Amniotic stem cell (primary cell): ENCODE measurements around the gene NEK9.
"Not testable (repeated sequence)": the region's sequence is repeated elsewhere in the genome, so short reads cannot be mapped to it uniquely, and the experiment has no call there.

Experiments
- DNase-seq: peaks from one replicate; lab custom pipeline; 2025; lab: John Stamatoyannopoulos, UW

NEK9 gene

GRCh38 chr14:75107186-75107585, 19.7 kb downstream of the NEK9 start:
- no peak for DNase-seq

GRCh38 chr14:75101491-75101890, 25.4 kb downstream of the NEK9 start:
- DNase-seq, result no peak

DNA sequence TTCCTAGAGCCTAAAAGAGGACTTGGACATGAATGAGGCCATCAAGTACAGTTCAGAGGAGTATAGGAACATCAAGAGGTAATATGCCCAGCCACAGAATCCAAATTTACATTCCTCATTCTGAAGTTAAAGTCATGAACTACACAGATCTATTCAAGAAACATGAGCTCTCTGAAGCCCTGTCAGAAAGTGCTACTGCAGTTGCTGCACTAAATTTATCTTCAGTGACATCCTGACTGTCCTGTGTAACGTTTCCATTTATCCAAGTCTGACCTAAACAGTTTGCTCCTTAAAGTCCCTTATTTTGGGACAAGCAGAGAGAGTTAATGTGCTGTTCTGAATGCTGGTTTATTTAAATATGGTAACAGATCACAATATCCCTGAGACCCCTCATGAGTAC, 28.2 kb downstream of the NEK9 start:
- no peak for DNase-seq

GRCh38 chr14:75098212-75098611, 28.6 kb downstream of the NEK9 start:
- no peak for DNase-seq

DNA sequence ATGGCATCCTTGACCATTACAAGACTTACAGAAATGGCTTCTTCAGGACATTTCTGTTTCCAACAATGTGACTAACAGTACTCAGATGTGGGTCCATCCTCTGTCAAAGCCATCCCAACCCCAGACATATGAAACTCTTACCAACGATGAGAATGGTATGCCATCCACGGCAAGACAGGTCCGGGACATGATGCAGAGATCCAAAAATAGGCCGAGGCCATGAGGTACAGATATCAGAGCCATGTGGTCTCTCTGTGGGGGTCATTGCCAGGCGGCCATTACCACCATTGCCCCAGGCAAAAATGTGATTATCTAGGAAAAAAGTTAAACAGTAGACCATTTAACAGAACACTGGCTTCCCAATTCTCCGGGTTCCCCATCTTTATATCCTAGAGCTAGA, 29.9 kb downstream of the NEK9 start:
- DNase-seq, result no peak

DNA sequence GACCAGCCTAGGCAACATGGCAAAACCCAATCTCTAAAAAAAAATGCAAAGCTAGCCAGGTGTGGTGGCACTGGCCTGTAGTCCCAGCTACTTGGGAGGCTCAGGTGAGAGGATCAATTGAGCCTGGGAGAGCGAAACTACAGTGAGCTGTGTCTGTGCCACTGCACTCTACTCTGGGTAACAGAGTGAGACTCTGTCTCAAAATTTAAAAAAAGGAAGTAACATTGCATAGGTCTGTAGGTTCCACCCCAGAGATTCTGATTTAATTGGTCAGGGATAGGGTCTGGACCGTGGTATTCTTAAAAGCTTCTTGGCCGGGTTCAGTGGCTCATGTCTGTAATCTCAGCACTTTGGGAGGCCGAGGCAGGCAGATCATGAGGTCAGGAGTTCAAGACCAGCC, 31.2 kb downstream of the NEK9 start:
- DNase-seq, result no peak

DNA sequence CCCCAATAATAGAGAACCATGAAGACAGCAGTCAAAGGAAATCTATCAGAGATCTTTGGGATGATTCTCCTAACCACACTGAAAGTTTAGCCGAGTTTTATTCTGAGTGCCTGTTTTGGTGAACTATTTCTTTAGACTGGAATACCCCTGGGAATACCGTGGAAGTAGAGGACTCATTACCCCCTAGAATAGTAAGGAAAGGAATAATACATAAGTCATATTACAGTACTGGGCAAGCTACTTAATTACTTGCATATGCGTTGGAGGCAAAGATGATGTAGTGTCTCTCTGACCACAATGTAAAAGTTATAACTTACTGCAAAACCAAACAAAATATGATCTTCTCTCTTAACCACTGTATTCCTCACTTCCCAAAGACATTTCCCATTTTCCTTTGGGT, 32.0 kb downstream of the NEK9 start:
- no peak for DNase-seq

DNA sequence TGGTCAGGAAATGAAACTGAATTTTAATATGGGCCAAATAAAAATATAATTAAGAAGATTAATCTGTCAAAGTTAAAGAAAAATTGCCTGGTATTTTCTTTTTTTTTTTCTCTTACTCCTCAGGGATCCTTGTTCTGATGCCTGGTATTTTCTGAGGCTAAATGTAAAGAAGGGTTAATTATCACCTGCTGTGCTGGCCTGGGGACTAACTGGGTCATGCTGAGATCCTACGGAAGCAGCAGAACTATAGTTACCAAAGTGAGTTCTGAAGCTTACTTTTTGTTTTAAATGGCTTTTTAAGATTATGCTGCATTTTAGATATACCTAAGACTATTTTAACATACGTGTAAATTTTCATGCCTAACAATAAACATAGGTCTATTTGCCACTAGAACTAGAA, 34.1 kb downstream of the NEK9 start:
- DNase-seq, result no peak

GRCh38 chr14:75091251-75091650, 35.6 kb downstream of the NEK9 start:
- DNase-seq, result no peak

DNA sequence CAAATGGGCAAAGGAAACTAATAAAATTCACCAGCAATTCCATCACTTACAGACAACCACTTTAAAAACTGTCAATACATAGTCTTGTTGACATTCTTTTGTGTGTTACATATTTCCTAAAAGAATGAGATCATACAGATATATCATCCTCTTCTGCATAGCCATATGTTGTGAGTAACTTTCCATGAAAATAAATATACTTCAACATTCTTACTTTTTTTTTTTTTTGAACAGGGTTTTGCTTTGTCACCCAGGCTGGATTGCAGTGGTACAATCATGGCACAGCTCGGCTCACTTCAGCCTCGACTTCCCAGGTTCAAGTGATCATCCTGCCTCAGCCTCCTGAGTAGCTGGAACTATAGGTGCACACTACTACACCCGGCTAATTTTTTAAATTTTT, 36.5 kb downstream of the NEK9 start:
- no peak for DNase-seq

DNA sequence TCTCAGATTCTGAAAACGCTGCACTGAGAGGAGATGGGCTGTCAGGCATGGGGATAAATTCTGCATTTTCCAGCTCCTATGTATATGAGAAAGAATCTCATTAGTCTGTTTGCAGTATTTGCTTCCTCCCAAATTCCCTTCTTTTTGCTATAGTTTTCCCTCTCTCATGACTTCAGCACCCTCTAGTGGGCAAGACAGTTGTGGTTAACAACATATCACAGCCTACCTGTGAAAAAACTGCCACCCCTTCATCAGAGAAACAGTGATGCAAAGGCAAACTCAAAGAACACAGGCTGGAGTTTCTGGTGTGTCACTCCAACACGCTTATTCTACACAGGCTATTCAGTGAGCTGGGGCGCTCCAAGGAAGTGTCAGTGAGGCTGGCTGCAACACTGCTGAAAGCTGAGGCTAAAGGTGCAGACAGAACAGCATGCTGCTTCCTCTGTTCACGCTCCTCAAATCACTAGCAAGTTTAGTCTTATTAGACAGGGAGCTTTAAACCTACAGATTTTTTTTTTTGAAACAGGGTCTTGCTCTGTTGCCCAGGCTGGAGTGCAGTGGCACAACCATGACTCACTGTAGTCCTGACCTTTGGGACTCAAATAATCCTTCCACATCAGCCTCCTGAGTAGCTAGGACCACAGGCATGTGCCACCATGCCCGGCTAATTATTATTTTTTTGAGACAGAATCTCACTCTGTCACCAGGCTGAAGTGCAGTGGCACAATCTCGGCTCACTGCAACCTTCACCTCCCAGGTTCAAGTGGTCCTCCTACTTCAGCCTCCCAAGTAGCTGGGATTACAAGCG, 38.1 kb downstream of the NEK9 start:
- DNase-seq, result peak; percentile 44

GRCh38 chr14:75088153-75088552, 38.7 kb downstream of the NEK9 start:
- no peak for DNase-seq

GRCh38 chr14:75084513-75084912, 42.3 kb downstream of the NEK9 start:
- no peak for DNase-seq

DNA sequence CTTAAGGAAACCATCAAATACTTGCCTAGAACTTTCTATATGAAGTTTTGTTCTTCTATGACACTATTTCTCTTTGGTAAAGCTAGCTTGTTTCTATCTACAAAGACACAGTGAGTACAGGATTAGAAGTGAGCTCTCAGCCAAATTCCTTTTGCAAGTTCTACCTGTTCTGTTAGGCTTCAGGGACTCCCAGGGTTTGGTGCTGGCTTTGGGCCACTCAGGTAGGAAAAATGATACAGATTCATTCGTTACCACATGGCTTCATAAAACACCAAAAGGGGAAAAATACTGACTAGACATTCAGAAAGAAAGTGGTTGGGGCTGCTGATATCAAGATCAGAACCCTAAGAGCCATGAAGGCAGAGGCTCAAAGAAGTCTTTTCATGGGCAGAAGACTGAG, 43.6 kb downstream of the NEK9 start:
- no peak for DNase-seq

- no peak for DNase-seq
These were observed 45.1 kb downstream of the NEK9 start for GRCh38 chr14:75081660-75082229.

- DNase-seq, result no peak
These were observed 47.3 kb downstream of the NEK9 start for GRCh38 chr14:75079521-75079920.

GRCh38 chr14:75077794-75078193, 49.1 kb downstream of the NEK9 start:
- DNase-seq, result no peak

DNA sequence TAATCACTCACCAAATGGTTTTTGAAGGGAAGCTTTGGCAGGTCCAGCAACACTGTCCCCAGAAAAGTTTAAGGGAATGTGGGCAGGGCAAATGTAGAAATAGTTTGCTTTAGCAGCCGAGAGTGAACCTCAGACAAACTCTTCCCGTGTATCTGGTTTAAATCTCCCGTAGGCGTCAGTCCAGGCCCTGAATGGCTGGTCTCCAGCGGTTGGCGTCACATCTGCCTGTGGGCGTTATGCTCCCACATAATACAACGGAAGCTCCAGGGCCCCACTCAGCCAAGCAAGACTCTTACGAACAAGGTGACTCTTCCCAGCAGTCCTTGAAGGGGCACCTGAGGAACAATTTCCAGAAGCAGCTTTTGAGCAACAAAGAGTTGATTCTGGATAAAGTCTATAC, 56.5 kb downstream of the NEK9 start:
- no peak for DNase-seq

- no peak for DNase-seq
These were observed 57.1 kb downstream of the NEK9 start for GRCh38 chr14:75069811-75070145.

GRCh38 chr14:75069121-75069810, 57.6 kb downstream of the NEK9 start, which contains the start of gene ZC2HC1C:
TSS of gene ZC2HC1C (plus strand) at chr14:75069641. CDS start at chr14:75070574, 933 bp downstream.
- peak; percentile 42 for DNase-seq

- no peak for DNase-seq
These were observed 58.3 kb downstream of the NEK9 start for GRCh38 chr14:75068294-75069120.

DNA sequence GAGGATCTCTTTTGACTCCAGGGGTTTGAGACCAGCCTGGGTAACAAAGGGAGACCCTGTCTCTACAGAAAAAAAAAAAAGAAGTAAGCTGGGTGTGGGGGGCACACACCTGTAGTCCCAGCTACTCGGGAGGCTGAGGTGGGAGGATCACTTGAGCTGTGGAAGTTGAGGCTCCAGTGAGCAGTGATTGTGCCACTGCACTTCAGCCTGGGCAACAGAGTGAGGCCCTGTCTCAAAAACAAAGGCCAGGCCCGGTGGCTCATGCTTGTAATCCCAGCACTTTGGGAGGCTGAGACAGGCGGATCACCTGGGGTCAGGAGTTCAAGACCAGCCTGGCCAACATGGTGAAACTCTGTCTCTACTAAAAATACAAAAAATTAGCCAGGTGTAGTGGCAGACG, 59.1 kb downstream of the NEK9 start:
- DNase-seq, result not testable (repeated sequence)
